ENCODE data around the gene ATP6V0C. TPM values are rescaled to one million over a fixed set of nuclear protein-coding genes. Genes with fewer than 3 reads are reported as not detected.
A peak's percentile ranks its signal among the peaks of the same experiment; 100 is the strongest.

Gene ATP6V0C
- total RNA-seq, 1 experiment from 2014 or later = 176 TPM

DNA sequence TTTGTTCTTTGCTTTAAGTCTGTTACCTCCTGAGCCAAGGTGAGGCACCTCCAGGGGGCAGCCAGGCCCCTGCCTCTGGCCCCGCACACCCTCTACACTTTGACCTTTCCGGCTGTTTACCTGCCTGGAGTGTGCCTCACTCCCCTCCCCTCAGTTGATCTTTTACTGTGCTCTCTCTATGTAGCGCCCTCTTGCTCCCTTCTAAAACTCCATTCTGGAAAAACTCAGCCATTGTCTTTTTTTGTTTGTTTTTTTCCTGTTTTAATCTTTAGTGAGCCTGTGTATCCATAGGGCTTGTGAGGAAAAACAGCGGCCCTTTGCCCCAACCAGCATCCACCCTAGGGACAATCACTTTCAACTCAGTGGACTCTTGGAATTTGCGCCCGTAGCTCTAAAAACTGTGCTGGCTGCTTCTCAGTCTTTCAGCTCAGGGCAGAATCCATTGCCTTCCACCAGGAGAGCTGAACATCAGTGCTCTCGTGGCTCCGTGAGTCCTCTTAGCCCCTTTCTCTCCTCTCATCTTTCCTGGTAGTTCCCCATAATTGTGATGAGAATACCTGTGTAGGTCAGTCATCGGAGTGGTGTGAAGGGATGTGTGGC lies 10.7 kb downstream of the ATP6V0C start:
- Histone ChIP-seq H2BK20ac (ENCODE audit: low read depth, low read length, poor library complexity, severe bottlenecking) (no peak overlapping the region), H4K8ac (replicated peaks; ENCODE audit: insufficient read length, low read depth, low read length) (no peak overlapping the region), H2BK12ac (ENCODE audit: insufficient read length, low read depth, low read length) (no peak overlapping the region), H2BK15ac (ENCODE audit: low read depth, low read length) (no peak overlapping the region), H3K18ac (ENCODE audit: insufficient read length, low read depth, low read length) (no peak overlapping the region), H2BK5ac (ENCODE audit: insufficient read length, low read length) (no peak overlapping the region), H3K4ac (ENCODE audit: low read depth, low read length) (no peak overlapping the region), H3K27me3 (ENCODE audit: insufficient read depth, low read length) (no peaks in the 10 kb centered on the region), H3K4me2 (ENCODE audit: insufficient read depth, insufficient read length, low read length) (no peak overlapping the region), H3K4me1 (ENCODE audit: insufficient read depth, low read length) (no peaks in the 10 kb centered on the region), H3K14ac (ENCODE audit: insufficient read depth, low read length) (no peak overlapping the region), H3K9ac (ENCODE audit: extremely low read depth, insufficient read length, low read length) (no peak overlapping the region), H4K5ac (ENCODE audit: insufficient read length, low read depth, low read length) (no peak overlapping the region), H3T11ph (ENCODE audit: low read length) (no peak overlapping the region), H3K79me2 (ENCODE audit: insufficient read depth, low read length) (no peaks in the 10 kb centered on the region), H2BK120ac (ENCODE audit: low read depth, low read length, poor library complexity, severe bottlenecking) (no peak overlapping the region), H4K20me1 (ENCODE audit: control insufficient read depth, insufficient read depth, insufficient read length) (no peaks in the 10 kb centered on the region), H3K23me2 (ENCODE audit: insufficient read length, low read depth, low read length, poor library complexity, severe bottlenecking) (peaks cover 4% of the 10 kb centered on the region), H3K79me1 (ENCODE audit: insufficient read depth, low read depth, low read length, poor library complexity, severe bottlenecking) (peaks cover 2% of the 10 kb centered on the region), H4K91ac (ENCODE audit: insufficient read length, low read depth, low read length) (no peak overlapping the region), H2AK5ac (ENCODE audit: insufficient read length, low read length) (no peak overlapping the region), H3K56ac (ENCODE audit: insufficient read length, low read depth, low read length) (no peak overlapping the region), H3K27ac (ENCODE audit: insufficient read length, low read depth, low read length) (no peak overlapping the region), H3K23ac (ENCODE audit: insufficient read length, low read depth, low read length) (no peak overlapping the region), H3K9me3 (ENCODE audit: control insufficient read depth, low read depth, low read length) (no peaks in the 10 kb centered on the region), H2AFZ (ENCODE audit: low read length) (no peak overlapping the region)
- peaks cover 6 to 47% (median 29%) of the 10 kb centered on the region in 3 experiments; a peak in 6 of 7 replicates for H3K36me3 Mint-ChIP-seq (ENCODE audit: insufficient read depth in 1 of 3, low read depth in 3 of 3)
- TF ChIP-seq CTCF (conservative IDR thresholded peaks at IDR 0.05) = peak; percentile 18; the same call in 2 of the 3 replicates
- H3K27me3 Mint-ChIP-seq (ENCODE audit: low read depth) = no peaks in the 10 kb centered on the region; the same call in 1 of the 2 replicates
- no peak overlapping the region for H3K4me3 Mint-ChIP-seq
- peak; percentile 32 for DNase-seq
- H3K27ac Mint-ChIP-seq = peak overlapping the region in 2 of 3 experiments; percentile 55 to 97; a peak in 3 of 7 replicates
- peaks cover 8 to 16% of the 10 kb centered on the region in 2 experiments for H3K4me1 Mint-ChIP-seq
- WGBS (ENCODE audit: extremely low coverage, insufficient read length, low lambda C conversion rate) = no CpG with 5 or more reads among the region's 9 CpGs
- no peaks in the 10 kb centered on the region for H3K9me3 Mint-ChIP-seq
